Suprapubic skin (tissue), 4 donors: ENCODE measurements around the gene DDT. TPM values are rescaled to one million over a fixed set of nuclear protein-coding genes. Genes with fewer than 3 reads are reported as not detected.
"Not testable (repeated sequence)": the region's sequence is repeated elsewhere in the genome, so short reads cannot be mapped to it uniquely, and the experiment has no call there.

Experiments
- DNase-seq, 2 donors: peaks; one replicate each; pipeline ENCODE4 v3.0.0-alpha.2; 2019; ENCODE audit warnings: low spot score in 2 of 2
- H3K27ac ChIP-seq: fragments of 200-600 bp; sonication (generic); one replicate; pipeline ENCODE4 v1.5.1; 2019
- H3K27me3 ChIP-seq: fragments of 200-600 bp; sonication (generic); one replicate; pipeline ENCODE4 v1.5.1; 2019
- H3K36me3 ChIP-seq: fragments of 200-600 bp; sonication (generic); one replicate; pipeline ENCODE4 v1.5.1; 2019
- H3K4me1 ChIP-seq: fragments of 200-600 bp; sonication (generic); one replicate; pipeline ENCODE4 v1.5.1; 2019
- H3K4me3 ChIP-seq: fragments of 200-600 bp; sonication (generic); one replicate; pipeline ENCODE4 v1.5.1; 2019; ENCODE audit warnings: mild to moderate bottlenecking
- H3K9me3 ChIP-seq: fragments of 200-600 bp; sonication (generic); one replicate; pipeline ENCODE4 v1.5.1; 2019
- CTCF ChIP-seq, 2 donors: fragments of 200-600 bp in 1 of 2; fragments of 450-650 bp in 1 of 2; sonication (generic) in 1 of 2; IDR thresholded peaks; one replicate each; pipeline ENCODE4 v1.5.1; 2016 to 2019; ENCODE audit warnings: antibody characterized with exemption in 2 of 2, mild to moderate bottlenecking in 1 of 2, moderate library complexity in 1 of 2
- EP300 ChIP-seq: sonication (generic); formaldehyde crosslinking; IDR thresholded peaks from one replicate; pipeline ENCODE4 v1.6.1; 2017; ENCODE audit warnings: antibody characterized with exemption
- POLR2A ChIP-seq, 2 donors: fragments of 450-650 bp; IDR thresholded peaks; one replicate each; pipeline ENCODE4 v1.6.1; 2017; ENCODE audit warnings: antibody characterized with exemption in 2 of 2, mild to moderate bottlenecking in 2 of 2, moderate library complexity in 2 of 2
- POLR2AphosphoS5 ChIP-seq, 3 donors: sonication (generic); formaldehyde crosslinking; IDR thresholded peaks; one replicate each; pipeline ENCODE4 v1.6.1; 2017; ENCODE audit warnings: antibody characterized with exemption in 3 of 3
- WGBS: methylation state at CpG from one replicate; pipeline ENCODE4 v1.1.5; 2018; 5-methylcytosine and 5-hydroxymethylcytosine counted together
- total RNA-seq, 4 donors: library from RNA; depleted of rRNA; stranded (reverse); fragments of >200 nt; gene quantifications; one replicate each; pipeline ENCODE4 v1.1.0, GENCODE V29; 2016

The DDT gene
- total RNA-seq, 4 donors from 2014 or later = 103 to 171 (median 130) TPM

GRCh38 chr22:23969071-23969470 lies 5.2 kb downstream of the DDT start:
- no peak overlapping the region for H3K4me3 ChIP-seq
- no peaks in the 10 kb centered on the region for H3K27me3 ChIP-seq
- TF ChIP-seq EP300 = no peak
- TF ChIP-seq POLR2AphosphoS5 (IDR thresholded peaks at IDR 0.05) = no peak
- TF ChIP-seq CTCF (IDR thresholded peaks at IDR 0.05) = no peak
- TF ChIP-seq POLR2A (IDR thresholded peaks at IDR 0.05) = no peak
- peaks cover 3% of the 10 kb centered on the region for H3K4me1 ChIP-seq
- peaks cover 23% of the 10 kb centered on the region for H3K36me3 ChIP-seq
- WGBS = 90% methylated on average over 2 of the region's 3 CpGs
- DNase-seq = no peak
- H3K9me3 ChIP-seq = no peaks in the 10 kb centered on the region
- H3K27ac ChIP-seq = no peak overlapping the region

- peaks cover 20% of the 10 kb centered on the region for H3K36me3 ChIP-seq
- not testable (repeated sequence) for DNase-seq, H3K4me3 ChIP-seq, H3K27me3 ChIP-seq, H3K27ac ChIP-seq, H3K4me1 ChIP-seq, H3K9me3 ChIP-seq
- no CpG with 5 or more reads among the region's 30 CpGs for WGBS
Observed at GRCh38 chr22:23966568-23966967, 7.7 kb downstream of the DDT start, which contains the start of gene DDTL. Gene DDTL, plus strand, starts transcription at chr22:23966888. Its CDS starts 27 bp downstream, at chr22:23966915.

- not testable (repeated sequence) for H3K27ac ChIP-seq, H3K9me3 ChIP-seq, H3K4me3 ChIP-seq, H3K27me3 ChIP-seq, DNase-seq, H3K4me1 ChIP-seq
- no CpG with 5 or more reads among the region's 18 CpGs for WGBS
- peaks cover 15% of the 10 kb centered on the region for H3K36me3 ChIP-seq
Observed at GRCh38 chr22:23966094-23966493, 8.1 kb downstream of the DDT start.

GRCh38 chr22:23961084-23961771 lies 13.0 kb downstream of the DDT start, which contains the start of gene GSTT2B:
Gene GSTT2B, minus strand, starts transcription at chr22:23961195. Its CDS starts 64 bp downstream, at chr22:23961131.
- H3K4me1 ChIP-seq, H3K27me3 ChIP-seq, H3K9me3 ChIP-seq, DNase-seq, H3K27ac ChIP-seq, H3K36me3 ChIP-seq: not testable (repeated sequence)
- no CpG with 5 or more reads among the region's 43 CpGs for WGBS
- peak within 1 kb of the TSS; percentile 23 for H3K4me3 ChIP-seq

- peak; percentile 83 to 87 for DNase-seq
- H3K4me3 ChIP-seq, H3K27ac ChIP-seq, H3K9me3 ChIP-seq, H3K4me1 ChIP-seq, H3K27me3 ChIP-seq, H3K36me3 ChIP-seq: not testable (repeated sequence)
- peak; percentile 80 to 86 for TF ChIP-seq CTCF (IDR thresholded peaks at IDR 0.05)
- WGBS = 22% methylated on average over 12 of the region's 12 CpGs
Observed at GRCh38 chr22:23956301-23956900, 17.8 kb downstream of the DDT start.

- H3K27me3 ChIP-seq, H3K4me1 ChIP-seq, H3K9me3 ChIP-seq, DNase-seq, H3K27ac ChIP-seq, H3K36me3 ChIP-seq, H3K4me3 ChIP-seq: not testable (repeated sequence)
- WGBS = 66% methylated on average over 8 of the region's 8 CpGs
Observed at GRCh38 chr22:23955886-23956285, 18.4 kb downstream of the DDT start.

- not testable (repeated sequence) for H3K4me1 ChIP-seq, H3K36me3 ChIP-seq, DNase-seq, H3K27me3 ChIP-seq, H3K4me3 ChIP-seq, H3K27ac ChIP-seq, H3K9me3 ChIP-seq
- WGBS = 76% methylated on average over 6 of the region's 6 CpGs
Observed at GRCh38 chr22:23954991-23955305, 19.3 kb downstream of the DDT start.

GRCh38 chr22:23954193-23954990 lies 19.8 kb downstream of the DDT start:
- not testable (repeated sequence) for H3K4me1 ChIP-seq, DNase-seq, H3K9me3 ChIP-seq, H3K4me3 ChIP-seq, H3K27me3 ChIP-seq, H3K36me3 ChIP-seq, H3K27ac ChIP-seq
- 80% methylated on average over 8 of the region's 8 CpGs for WGBS

GRCh38 chr22:23953485-23953884 lies 20.8 kb downstream of the DDT start:
- H3K36me3 ChIP-seq, H3K4me1 ChIP-seq, H3K27me3 ChIP-seq, DNase-seq, H3K27ac ChIP-seq, H3K4me3 ChIP-seq, H3K9me3 ChIP-seq: not testable (repeated sequence)
- 69% methylated on average over 4 of the region's 4 CpGs for WGBS

GRCh38 chr22:23952794-23953405 lies 21.3 kb downstream of the DDT start:
- not testable (repeated sequence) for H3K27me3 ChIP-seq, H3K4me3 ChIP-seq, H3K9me3 ChIP-seq, H3K4me1 ChIP-seq, H3K36me3 ChIP-seq, H3K27ac ChIP-seq
- WGBS = 71% methylated on average over 11 of the region's 11 CpGs
- DNase-seq = peak in 1 of 2 donors; percentile 72

- H3K27ac ChIP-seq, H3K4me3 ChIP-seq, H3K27me3 ChIP-seq, H3K4me1 ChIP-seq, H3K9me3 ChIP-seq, H3K36me3 ChIP-seq, DNase-seq: not testable (repeated sequence)
- 100% methylated on average over 1 of the region's 2 CpGs for WGBS
Observed at GRCh38 chr22:23951383-23951782, 22.9 kb downstream of the DDT start.
